Endothelial cell of umbilical vein (primary cell): ENCODE measurements around the gene SLC36A4. TPM values are rescaled to one million over a fixed set of nuclear protein-coding genes. Genes with fewer than 3 reads are reported as not detected.

ENCODE experiments used
- BruUV-seq: library from RNA; stranded (reverse); fragments of 400-500 nt; replicated peaks from 2 replicates; lab custom pipeline; 2021; lab: Mats Ljungman, UMichigan
- CTCF ChIA-PET: fragments of 300-600, 350-600 bp; sonication (Branson Sonifier 250); formaldehyde crosslinking; loops from one replicate; lab custom pipeline; 2021; ENCODE audit warnings: antibody characterized with exemption, inconsistent platforms; lab: Charles Lee
- POLR2A ChIA-PET: fragments of 300-600, 350-600 bp; sonication (Branson Sonifier 250); formaldehyde crosslinking; loops from one replicate; lab custom pipeline; 2021; ENCODE audit warnings: antibody characterized with exemption, inconsistent platforms; lab: Charles Lee
- DNase-seq: peaks from one replicate; pipeline ENCODE4 v3.0.0-alpha.2; 2011; ENCODE audit warnings: low read depth, low spot score
- FAIRE-seq: peaks from 2 replicates; lab custom pipeline; 2011; peaks lifted over from hg19 to GRCh38; lab: Jason Lieb, UNC
- H2AFZ ChIP-seq: 2 replicates; pipeline ENCODE4 v1.6.0; 2012; ENCODE audit warnings: low read depth, low read length, control low read depth, inconsistent platforms
- H3K27ac ChIP-seq: 2 replicates; pipeline ENCODE4 v1.5.1; 2011; ENCODE audit warnings: low read depth, mild to moderate bottlenecking, control low read depth, low read length, moderate library complexity; ENCODE audit not compliant: insufficient read depth
- H3K27me3 ChIP-seq, 2 experiments: 2 replicates each; pipeline versions ENCODE4 v1.6.0 to v1.6.1; 2011; ENCODE audit warnings: low read length in 2 of 2, mixed read lengths in 1 of 2; ENCODE audit not compliant: control insufficient read depth in 2 of 2, insufficient read depth in 2 of 2
- H3K36me3 ChIP-seq, 2 experiments: 2 replicates in 1 of 2; 3 replicates in 1 of 2; pipeline ENCODE4 v1.5.1; 2011; ENCODE audit warnings: low read length in 2 of 2, mild to moderate bottlenecking in 1 of 2, moderate library complexity in 1 of 2; ENCODE audit not compliant: control insufficient read depth in 2 of 2, insufficient read depth in 2 of 2; ENCODE audit errors: extremely low read depth in 1 of 2
- H3K4me1 ChIP-seq: 3 replicates; pipeline ENCODE4 v1.5.1; 2011; ENCODE audit warnings: mild to moderate bottlenecking, low read length; ENCODE audit not compliant: control insufficient read depth, insufficient read depth; ENCODE audit errors: extremely low read depth
- H3K4me2 ChIP-seq: 2 replicates; pipeline ENCODE4 v1.6.1; 2011; ENCODE audit warnings: low read length, control low read depth, mixed read lengths; ENCODE audit not compliant: insufficient read depth
- H3K4me3 ChIP-seq, 3 experiments: fragments of 200-600 bp in 1 of 3; sonication (generic), shearing (Covaris generic) in 1 of 3; replicated peaks in 1 of 3; 2 replicates each; pipeline ENCODE4 v1.5.1; 2011 to 2016; ENCODE audit warnings: control low read depth in 3 of 3, low read length in 3 of 3, mild to moderate bottlenecking in 2 of 3, inconsistent platforms in 1 of 3, low read depth in 1 of 3, moderate library complexity in 1 of 3; ENCODE audit not compliant: insufficient read depth in 1 of 3
- H3K79me2 ChIP-seq: 2 replicates; pipeline ENCODE4 v1.6.0; 2012; ENCODE audit warnings: low read length, inconsistent platforms; ENCODE audit not compliant: control insufficient read depth, insufficient read depth
- H3K9ac ChIP-seq: replicated peaks from 2 replicates; pipeline ENCODE3; 2011; ENCODE audit warnings: low read length, control low read depth; ENCODE audit not compliant: insufficient read depth; ENCODE audit errors: extremely low read depth
- H3K9me1 ChIP-seq: replicated peaks from 3 replicates; pipeline ENCODE4 v1.6.0; 2011; ENCODE audit warnings: mild to moderate bottlenecking, low read length; ENCODE audit not compliant: control insufficient read depth, insufficient read depth; ENCODE audit errors: extremely low read depth
- H3K9me3 ChIP-seq: replicated peaks from 2 replicates; pipeline ENCODE4 v1.5.1; 2012; ENCODE audit warnings: low read length, inconsistent platforms; ENCODE audit not compliant: control insufficient read depth, insufficient read depth
- H4K20me1 ChIP-seq: replicated peaks from 2 replicates; pipeline ENCODE3; 2011; ENCODE audit warnings: mild to moderate bottlenecking, low read length; ENCODE audit not compliant: control insufficient read depth, insufficient read depth; ENCODE audit errors: extremely low read depth
- CTCF ChIP-seq, 2 donors: IDR thresholded peaks; 1 replicate in 1 of 2; 2 replicates in 1 of 2; pipeline ENCODE4 v1.5.1; 2011; ENCODE audit warnings: low read length in 2 of 2, mild to moderate bottlenecking in 2 of 2, moderate library complexity in 2 of 2, control low read depth in 1 of 2, inconsistent platforms in 1 of 2, low read depth in 1 of 2; ENCODE audit not compliant: insufficient read depth in 1 of 2; ENCODE audit errors: extremely low read depth in 1 of 2
- EZH2 ChIP-seq: IDR thresholded peaks from 2 replicates; pipeline ENCODE4 v1.6.1; 2012; ENCODE audit warnings: borderline replicate concordance, low read depth, mild to moderate bottlenecking, moderate library complexity, low read length, inconsistent platforms; ENCODE audit not compliant: severe bottlenecking
- FOS ChIP-seq: IDR thresholded peaks from 2 replicates; pipeline ENCODE4 v1.6.1; 2011; ENCODE audit warnings: mild to moderate bottlenecking, low read length, moderate library complexity, borderline replicate concordance; ENCODE audit not compliant: insufficient read depth
- GATA2 ChIP-seq: IDR thresholded peaks from 2 replicates; pipeline ENCODE4 v1.7.0; 2011; ENCODE audit warnings: low read depth, mild to moderate bottlenecking, moderate library complexity, mixed read lengths, low read length; ENCODE audit not compliant: insufficient read length, insufficient read depth
- JUN ChIP-seq: IDR thresholded peaks from 2 replicates; pipeline ENCODE4 v1.6.1; 2011; ENCODE audit warnings: borderline replicate concordance, low read depth; ENCODE audit not compliant: insufficient read length, insufficient read depth
- MYC ChIP-seq: IDR thresholded peaks from one replicate; pipeline ENCODE4 v1.6.1; 2011; ENCODE audit warnings: mild to moderate bottlenecking, low read depth, low read length
- POLR2A ChIP-seq: IDR thresholded peaks from 2 replicates; pipeline ENCODE4 v1.6.1; 2012; ENCODE audit warnings: low read depth, mild to moderate bottlenecking, control low read depth, low read length
- POLR2AphosphoS5 ChIP-seq: IDR thresholded peaks from 2 replicates; pipeline ENCODE4 v1.6.1; 2012; ENCODE audit warnings: low read depth, mild to moderate bottlenecking, control low read depth, low read length, moderate library complexity; ENCODE audit not compliant: insufficient read depth
- dilution Hi-C: fragments of 300-500 bp; cut with MboI; formaldehyde crosslinking; loops from one replicate; pipeline ENCODE4 v1.15.0; 2019; ENCODE audit warnings: low sequenced_read_pairs; ENCODE audit not compliant: extremely low pct_ligation_motif_present
- intact Hi-C: fragments of 100-400 bp; cut with micrococcal nuclease; formaldehyde crosslinking; loops from one replicate; pipeline ENCODE4 v1.10.0; 2022
- polyA plus RNA-seq, 4 experiments: library from polyadenylated mRNA; depleted of rRNA in 3 of 4; stranded (reverse) in 3 of 4; unstranded in 1 of 4; fragments of >200 nt; gene quantifications; 2 replicates each; pipeline versions ENCODE4 v1.2.1 to v1.2.3, GENCODE V29; 2011 to 2012; ENCODE audit warnings: missing spikeins in 1 of 4
- total RNA-seq: library from RNA; stranded (reverse); gene quantifications from 2 replicates; pipeline ENCODE4 v1.2.3, GENCODE V29; 2021
- TF ChIP-seq, protein P1 (sequence below): IDR thresholded peaks from 2 replicates; pipeline ENCODE4 v1.6.1; 2011; ENCODE audit not compliant: insufficient read depth, insufficient read length

Gene SLC36A4
- total and polyA plus RNA-seq, 2 donors (not counting 3 experiments of a cell fraction or from before 2014, with no cell fraction given): 8.5 to 16.8 TPM

DNA sequence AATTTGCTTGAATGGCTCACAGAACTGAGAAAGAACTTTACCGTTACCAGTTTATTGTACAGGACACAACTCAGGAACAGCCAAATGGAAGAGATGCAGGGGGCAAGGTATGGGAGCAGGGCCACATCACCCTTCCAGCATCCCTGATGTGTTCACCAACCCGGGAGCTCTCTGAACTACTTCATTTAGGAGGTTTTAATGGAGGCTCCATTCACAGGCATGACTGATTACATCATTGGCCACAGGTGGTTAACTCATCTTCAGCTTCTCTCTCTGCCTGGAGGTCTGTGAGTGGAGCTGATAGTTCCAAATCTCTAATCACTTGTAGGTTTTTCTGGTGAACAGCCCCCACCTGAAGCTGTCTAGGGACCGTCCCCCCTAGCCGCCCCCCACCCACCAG is 83.5 kb downstream of the SLC36A4 start:
- FAIRE-seq: no peak
- TF ChIP-seq GATA2 (no peak), CTCF (IDR thresholded peaks at IDR 0.05; ENCODE audit: extremely low read depth in 1 of 2, insufficient read depth in 1 of 2, low read depth in 1 of 2, low read length in 2 of 2) (no peak), FOS (no peak), MYC (no peak), POLR2A (no peak), JUN (no peak), EZH2 (no peak), POLR2AphosphoS5 (no peak)
- TF ChIP-seq, protein P1, sequence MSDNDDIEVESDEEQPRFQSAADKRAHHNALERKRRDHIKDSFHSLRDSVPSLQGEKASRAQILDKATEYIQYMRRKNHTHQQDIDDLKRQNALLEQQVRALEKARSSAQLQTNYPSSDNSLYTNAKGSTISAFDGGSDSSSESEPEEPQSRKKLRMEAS: no peak

More for the DNA sequence above, 83.5 kb downstream of the SLC36A4 start:
- no peaks in the 10 kb centered on the region for H3K4me1 ChIP-seq
- H3K9me1 ChIP-seq: no peaks in the 10 kb centered on the region
- H2AFZ ChIP-seq: no peak overlapping the region
- ChIA-PET CTCF (no interaction called here), POLR2A (no interaction called here)
- no peak overlapping the region for H3K27ac ChIP-seq
- H3K4me2 ChIP-seq: no peak overlapping the region
- no peaks in the 10 kb centered on the region for H3K79me2 ChIP-seq
- H3K9ac ChIP-seq: no peak overlapping the region
- no peaks in the 10 kb centered on the region for H3K27me3 ChIP-seq
- no peaks in the 10 kb centered on the region for H3K9me3 ChIP-seq
- BruUV-seq: no TSS peak
- no peak overlapping the region for H3K4me3 ChIP-seq
- H4K20me1 ChIP-seq: no peaks in the 10 kb centered on the region
- DNase-seq: no peak
- dilution Hi-C loops: no loop called here
- no peaks in the 10 kb centered on the region for H3K36me3 ChIP-seq
- intact Hi-C loops: no loop called here
